Activated CD4-positive, alpha-beta T cell treated with anti-CD3 and anti-CD28 coated beads, Interleukin-2, amount 50 U/mL, for 1 hour (primary cell): ENCODE data around the gene S100A4.
"Not testable (repeated sequence)": the region's sequence is repeated elsewhere in the genome, so short reads cannot be mapped to it uniquely, and the experiment has no call there.

Experiments
- DNase-seq: peaks from one replicate; pipeline ENCODE4 v3.0.0-alpha.2; 2020

S100A4 gene

GRCh38 chr1:153566414-153567371, 21.1 kb upstream of the S100A4 start:
- DNase-seq, result peak; percentile 76

GRCh38 chr1:153565529-153566374, 20.1 kb upstream of the S100A4 start, which contains the start of gene S100A2:
S100A2 (minus strand) TSS chr1:153565844; CDS start chr1:153563877, 1,967 bp downstream.
- peak; percentile 23 for DNase-seq

- DNase-seq, result no peak
These were observed 18.4 kb upstream of the S100A4 start for GRCh38 chr1:153563991-153564390.

GRCh38 chr1:153563483-153563901, 17.9 kb upstream of the S100A4 start:
- no peak for DNase-seq

- not testable (repeated sequence) for DNase-seq
These were observed 16.4 kb upstream of the S100A4 start for GRCh38 chr1:153562021-153562420.

GRCh38 chr1:153561466-153561985, 15.9 kb upstream of the S100A4 start:
- no peak for DNase-seq

GRCh38 chr1:153560771-153561465, 15.3 kb upstream of the S100A4 start:
- DNase-seq, result no peak

GRCh38 chr1:153560241-153560640, 14.6 kb upstream of the S100A4 start:
- no peak for DNase-seq

GRCh38 chr1:153557877-153558276, 12.3 kb upstream of the S100A4 start:
- no peak for DNase-seq

- DNase-seq, result no peak
These were observed 10.7 kb upstream of the S100A4 start for GRCh38 chr1:153556348-153556747.

GRCh38 chr1:153553830-153554541, 8.4 kb upstream of the S100A4 start:
- DNase-seq, result no peak

GRCh38 chr1:153553096-153553495, 7.5 kb upstream of the S100A4 start:
- no peak for DNase-seq

- no peak for DNase-seq
These were observed 6.7 kb upstream of the S100A4 start for GRCh38 chr1:153552335-153552734.

- DNase-seq, result no peak
These were observed 5.4 kb upstream of the S100A4 start for GRCh38 chr1:153550827-153551500.

- DNase-seq, result no peak
These were observed 4.8 kb upstream of the S100A4 start for GRCh38 chr1:153550398-153550758.

- DNase-seq, result no peak
These were observed 4.3 kb upstream of the S100A4 start for GRCh38 chr1:153549741-153550397.

- no peak for DNase-seq
These were observed 3.4 kb upstream of the S100A4 start, which contains the start of gene S100A3 for GRCh38 chr1:153548722-153549688. S100A3 (minus strand) TSS chr1:153549258; CDS start chr1:153548485, 773 bp downstream.

GRCh38 chr1:153547560-153548551, 2.2 kb upstream of the S100A4 start:
- DNase-seq, result no peak
